Astrocyte (in vitro differentiated cells and primary cell): ENCODE data around the gene RNF152. TPM values are rescaled to one million over a fixed set of nuclear protein-coding genes. Genes with fewer than 3 reads are reported as not detected.

Experiments used
- DNase-seq: peaks from one replicate; pipeline ENCODE4 v3.0.0-alpha.2; 2010; ENCODE audit warnings: low read depth
- FAIRE-seq: peaks from 2 replicates; lab custom pipeline; 2011; peaks lifted over from hg19 to GRCh38; lab: Jason Lieb, UNC
- H2AFZ ChIP-seq: 2 replicates; pipeline ENCODE4 v1.6.0; 2012; ENCODE audit warnings: low read depth, low read length, inconsistent platforms
- H3K27ac ChIP-seq: 2 replicates; pipeline ENCODE4 v1.5.1; 2011; ENCODE audit warnings: low read depth, low read length, inconsistent platforms
- H3K27me3 ChIP-seq: 2 replicates; pipeline ENCODE4 v1.6.0; 2011; ENCODE audit warnings: low read length, inconsistent platforms; ENCODE audit not compliant: insufficient read depth
- H3K36me3 ChIP-seq: 2 replicates; pipeline ENCODE4 v1.5.1; 2011; ENCODE audit warnings: low read length, inconsistent platforms; ENCODE audit not compliant: insufficient read depth
- H3K4me1 ChIP-seq: 2 replicates; pipeline ENCODE4 v1.5.1; 2011; ENCODE audit warnings: low read length, inconsistent platforms; ENCODE audit not compliant: insufficient read depth
- H3K4me2 ChIP-seq: 2 replicates; pipeline ENCODE4 v1.6.0; 2012; ENCODE audit warnings: low read length, inconsistent platforms
- H3K4me3 ChIP-seq: 2 replicates; pipeline ENCODE4 v1.5.1; 2011; ENCODE audit warnings: low read depth, mild to moderate bottlenecking, low read length, inconsistent platforms; ENCODE audit not compliant: insufficient read depth
- H3K79me2 ChIP-seq: 2 replicates; pipeline ENCODE4 v1.6.0; 2012; ENCODE audit warnings: mild to moderate bottlenecking, low read length, inconsistent platforms; ENCODE audit not compliant: insufficient read depth
- H3K9ac ChIP-seq: 2 replicates; pipeline ENCODE4 v1.6.0; 2012; ENCODE audit warnings: mild to moderate bottlenecking, low read length, inconsistent platforms
- H3K9me3 ChIP-seq: 2 replicates; pipeline ENCODE4 v1.5.1; 2012; ENCODE audit warnings: low read depth, mild to moderate bottlenecking, low read length, inconsistent platforms; ENCODE audit not compliant: insufficient read depth
- H4K20me1 ChIP-seq: 2 replicates; pipeline ENCODE4 v1.6.0; 2012; ENCODE audit warnings: low read length, inconsistent platforms; ENCODE audit not compliant: insufficient read depth
- H3K27ac Mint-ChIP-seq: one replicate; pipeline ENCODE4 v1.8.0; 2021; ENCODE audit warnings: mild to moderate bottlenecking, mixed read lengths; ENCODE audit not compliant: unreplicated experiment
- H3K27me3 Mint-ChIP-seq: one replicate; pipeline ENCODE4 v1.8.0; 2021; ENCODE audit warnings: low read depth, mixed read lengths; ENCODE audit not compliant: unreplicated experiment
- H3K36me3 Mint-ChIP-seq: one replicate; pipeline ENCODE4 v1.8.0; 2021; ENCODE audit warnings: low read depth, mixed read lengths; ENCODE audit not compliant: unreplicated experiment
- H3K4me1 Mint-ChIP-seq: one replicate; pipeline ENCODE4 v1.8.0; 2021; ENCODE audit warnings: low read depth, mixed read lengths; ENCODE audit not compliant: unreplicated experiment
- H3K4me3 Mint-ChIP-seq: one replicate; pipeline ENCODE4 v1.8.0; 2021; ENCODE audit warnings: mild to moderate bottlenecking, moderate library complexity, mixed read lengths; ENCODE audit not compliant: unreplicated experiment
- H3K9me3 Mint-ChIP-seq: one replicate; pipeline ENCODE4 v1.8.0; 2021; ENCODE audit warnings: mild to moderate bottlenecking, mixed read lengths; ENCODE audit not compliant: unreplicated experiment
- CTCF ChIP-seq: IDR thresholded peaks from 2 replicates; pipeline ENCODE4 v1.5.1; 2011; ENCODE audit warnings: low read depth, mild to moderate bottlenecking, inconsistent platforms, low read length, moderate library complexity; ENCODE audit not compliant: insufficient read depth
- EZH2 ChIP-seq: IDR thresholded peaks from 2 replicates; pipeline ENCODE4 v1.6.1; 2012; ENCODE audit warnings: mild to moderate bottlenecking, low read length, inconsistent platforms; ENCODE audit not compliant: insufficient read depth
- total RNA-seq: library from RNA; stranded (reverse); gene quantifications from 2 replicates; pipeline ENCODE4 v1.2.1, GENCODE V29; 2021

The RNF152 gene
- total RNA-seq, 1 donor from 2014 or later = 68.7 TPM

- no peak overlapping the region for H3K4me3 Mint-ChIP-seq
- peaks cover 20% of the 10 kb centered on the region for H3K36me3 Mint-ChIP-seq
- H3K9me3 Mint-ChIP-seq = no peaks in the 10 kb centered on the region
- Histone ChIP-seq H3K4me1 (peaks cover 11% of the 10 kb centered on the region), H3K79me2 (peaks cover 81% of the 10 kb centered on the region), H3K27me3 (no peaks in the 10 kb centered on the region), H3K36me3 (no peaks in the 10 kb centered on the region), H3K9ac (no peak overlapping the region), H4K20me1 (peaks cover 36% of the 10 kb centered on the region), H2AFZ (no peak overlapping the region), H3K4me2 (no peak overlapping the region), H3K27ac (no peak overlapping the region), H3K9me3 (no peaks in the 10 kb centered on the region), H3K4me3 (no peak overlapping the region)
- H3K27ac Mint-ChIP-seq = no peak overlapping the region
- H3K4me1 Mint-ChIP-seq = peaks cover 32% of the 10 kb centered on the region
- no peaks in the 10 kb centered on the region for H3K27me3 Mint-ChIP-seq
- no peak for TF ChIP-seq EZH2
- TF ChIP-seq CTCF = no peak
- FAIRE-seq (no peak), DNase-seq (no peak)
Observed at GRCh38 chr18:61865466-61866175, 27.2 kb downstream of the RNF152 start.

- Mint-ChIP-seq H3K36me3 (peaks cover 24% of the 10 kb centered on the region), H3K27ac (peak overlapping the region; percentile 2), H3K27me3 (no peaks in the 10 kb centered on the region), H3K4me1 (peaks cover 16% of the 10 kb centered on the region), H3K9me3 (peaks cover 2% of the 10 kb centered on the region), H3K4me3 (no peak overlapping the region)
- FAIRE-seq (no peak), DNase-seq (no peak)
- Histone ChIP-seq H3K4me2 (no peak overlapping the region), H2AFZ (no peak overlapping the region), H3K4me1 (no peaks in the 10 kb centered on the region), H3K36me3 (no peaks in the 10 kb centered on the region), H4K20me1 (peaks cover 37% of the 10 kb centered on the region), H3K4me3 (no peak overlapping the region), H3K79me2 (peaks cover 76% of the 10 kb centered on the region), H3K9ac (no peak overlapping the region), H3K9me3 (no peaks in the 10 kb centered on the region), H3K27ac (no peak overlapping the region), H3K27me3 (no peaks in the 10 kb centered on the region)
- TF ChIP-seq EZH2 (no peak), CTCF (no peak)
Observed at GRCh38 chr18:61861372-61861771, 31.4 kb downstream of the RNF152 start.

GRCh38 chr18:61860302-61860701 lies 32.5 kb downstream of the RNF152 start:
- FAIRE-seq (no peak), DNase-seq (no peak)
- Histone ChIP-seq H3K27ac (no peak overlapping the region), H3K4me2 (no peak overlapping the region), H3K79me2 (peaks cover 78% of the 10 kb centered on the region), H4K20me1 (peaks cover 41% of the 10 kb centered on the region), H3K27me3 (no peaks in the 10 kb centered on the region), H2AFZ (no peak overlapping the region), H3K4me3 (no peak overlapping the region), H3K4me1 (no peaks in the 10 kb centered on the region), H3K9ac (no peak overlapping the region), H3K36me3 (no peaks in the 10 kb centered on the region), H3K9me3 (no peaks in the 10 kb centered on the region)
- H3K36me3 Mint-ChIP-seq = peaks cover 24% of the 10 kb centered on the region
- no peak for TF ChIP-seq CTCF
- TF ChIP-seq EZH2 = no peak
- peaks cover 21% of the 10 kb centered on the region for H3K4me1 Mint-ChIP-seq
- peaks cover 2% of the 10 kb centered on the region for H3K9me3 Mint-ChIP-seq
- H3K27ac Mint-ChIP-seq = no peak overlapping the region
- no peaks in the 10 kb centered on the region for H3K27me3 Mint-ChIP-seq
- H3K4me3 Mint-ChIP-seq = no peak overlapping the region
